ENCODE data around the gene UBE3D. TPM values are rescaled to one million over a fixed set of nuclear protein-coding genes. Genes with fewer than 3 reads are reported as not detected.

UBE3D gene
- total RNA-seq, 1 experiment from 2014 or later: 10.7 TPM

- no peaks in the 10 kb centered on the region for H3K23me2 ChIP-seq (ENCODE audit: insufficient read length, low read depth, low read length, poor library complexity, severe bottlenecking)
- H4K8ac ChIP-seq (replicated peaks; ENCODE audit: insufficient read length, low read depth, low read length): no peak overlapping the region
- no peak overlapping the region for H2BK120ac ChIP-seq (ENCODE audit: low read depth, low read length, poor library complexity, severe bottlenecking)
- no peak overlapping the region for H3K27ac ChIP-seq (ENCODE audit: insufficient read length, low read depth, low read length)
- no peak for TF ChIP-seq CTCF (conservative IDR thresholded peaks at IDR 0.05)
- no peak overlapping the region for H2BK5ac ChIP-seq (ENCODE audit: insufficient read length, low read length)
- no peaks in the 10 kb centered on the region for H3K9me3 ChIP-seq (ENCODE audit: control insufficient read depth, low read depth, low read length)
- no peak overlapping the region for H3K4me3 Mint-ChIP-seq
- H3K4me2 ChIP-seq (ENCODE audit: insufficient read depth, insufficient read length, low read length): no peak overlapping the region
- H3K4ac ChIP-seq (ENCODE audit: low read depth, low read length): no peak overlapping the region
- no peak overlapping the region for H2BK20ac ChIP-seq (ENCODE audit: low read depth, low read length, poor library complexity, severe bottlenecking)
- H3K79me1 ChIP-seq (ENCODE audit: insufficient read depth, low read depth, low read length, poor library complexity, severe bottlenecking): no peaks in the 10 kb centered on the region
- H3T11ph ChIP-seq (ENCODE audit: low read length): no peak overlapping the region
- no peak overlapping the region for H3K23ac ChIP-seq (ENCODE audit: insufficient read length, low read depth, low read length)
- no peaks in the 10 kb centered on the region for H3K9me3 Mint-ChIP-seq
- H3K9ac ChIP-seq (ENCODE audit: extremely low read depth, insufficient read length, low read length): no peak overlapping the region
- no peak overlapping the region for H2AFZ ChIP-seq (ENCODE audit: low read length)
- no peak overlapping the region for H4K91ac ChIP-seq (ENCODE audit: insufficient read length, low read depth, low read length)
- H3K27me3 Mint-ChIP-seq (ENCODE audit: low read depth): no peaks in the 10 kb centered on the region
- H3K36me3 Mint-ChIP-seq (ENCODE audit: insufficient read depth in 1 of 3, low read depth in 3 of 3): peaks cover 5 to 16% (median 7%) of the 10 kb centered on the region in 3 experiments
- WGBS (ENCODE audit: extremely low coverage, insufficient read length, low lambda C conversion rate): no CpG with 5 or more reads among the region's 1 CpG
- H4K5ac ChIP-seq (ENCODE audit: insufficient read length, low read depth, low read length): no peak overlapping the region
- no peak for DNase-seq
- no peaks in the 10 kb centered on the region for H4K20me1 ChIP-seq (ENCODE audit: control insufficient read depth, insufficient read depth, insufficient read length)
- H3K18ac ChIP-seq (ENCODE audit: insufficient read length, low read depth, low read length): no peak overlapping the region
- peaks cover 5% of the 10 kb centered on the region; the same call in 1 of the 2 replicates for H3K4me1 ChIP-seq (ENCODE audit: insufficient read depth, low read length)
- no peaks in the 10 kb centered on the region for H3K79me2 ChIP-seq (ENCODE audit: insufficient read depth, low read length)
- H3K56ac ChIP-seq (ENCODE audit: insufficient read length, low read depth, low read length): no peak overlapping the region
- no peak overlapping the region for H2BK12ac ChIP-seq (ENCODE audit: insufficient read length, low read depth, low read length)
- H2AK5ac ChIP-seq (ENCODE audit: insufficient read length, low read length): no peak overlapping the region
- no peak overlapping the region for H3K14ac ChIP-seq (ENCODE audit: insufficient read depth, low read length)
- no peaks in the 10 kb centered on the region for H3K27me3 ChIP-seq (ENCODE audit: insufficient read depth, low read length)
- no peak overlapping the region for H2BK15ac ChIP-seq (ENCODE audit: low read depth, low read length)
- peaks cover 24 to 28% of the 10 kb centered on the region in 2 experiments for H3K4me1 Mint-ChIP-seq
- 0 out of 7 replicates have a peak overlapping the region, but pooled peaks of 1 of the 3 experiments have one; percentile 79 for H3K27ac Mint-ChIP-seq
Measured at GRCh38 chr6:82955841-82956240, 109.8 kb downstream of the UBE3D start.

All from H9 (cell line).